GM12878 (cell line): ENCODE measurements around the gene ABHD8. TPM values are rescaled to one million over a fixed set of nuclear protein-coding genes. Genes with fewer than 3 reads are reported as not detected.

ENCODE experiments used
- CREB1 ChIP-seq: IDR thresholded peaks from 2 replicates; pipeline ENCODE4 v1.6.1; 2012; ENCODE audit warnings: low read depth, mild to moderate bottlenecking, inconsistent platforms
- CTCF ChIP-seq, 3 experiments: IDR thresholded peaks in 2 of 3; conservative IDR thresholded peaks in 1 of 3; 2 replicates each; pipeline ENCODE4 v1.5.1; 2011; ENCODE audit warnings: low read depth in 3 of 3, low read length in 3 of 3, mild to moderate bottlenecking in 3 of 3, control low read depth in 2 of 3, moderate library complexity in 2 of 3, inconsistent platforms in 1 of 3, mixed read lengths in 1 of 3; ENCODE audit not compliant: control insufficient read depth in 2 of 3, insufficient read depth in 1 of 3; ENCODE audit errors: extremely low read depth in 1 of 3
- CUX1 ChIP-seq: IDR thresholded peaks from 2 replicates; pipeline ENCODE4 v1.6.1; 2012; ENCODE audit warnings: improper control_type of control experiment, low read depth, low read length; ENCODE audit not compliant: insufficient replicate concordance
- EED ChIP-seq: sonication (generic); IDR thresholded peaks from 2 replicates; pipeline ENCODE4 v1.6.1; 2016; ENCODE audit warnings: antibody characterized with exemption, low read depth
- IRF3 ChIP-seq: fragments of 450-650 bp; IDR thresholded peaks from 2 replicates; pipeline ENCODE4 v1.6.1; 2014; ENCODE audit warnings: mild to moderate bottlenecking
- LARP7 ChIP-seq: fragments of 450-650 bp; IDR thresholded peaks from 2 replicates; pipeline ENCODE4 v1.6.1; 2017; ENCODE audit warnings: mild to moderate bottlenecking
- MAX ChIP-seq: IDR thresholded peaks from 2 replicates; pipeline ENCODE4 v1.6.1; 2012; ENCODE audit warnings: low read depth, low read length, improper control_type of control experiment
- NFXL1 ChIP-seq: fragments of 450-650 bp; IDR thresholded peaks from 2 replicates; pipeline ENCODE4 v1.6.1; 2017; ENCODE audit warnings: antibody characterized with exemption, mild to moderate bottlenecking, borderline replicate concordance
- NFYB ChIP-seq: IDR thresholded peaks from 2 replicates; pipeline ENCODE4 v1.6.1; 2011; ENCODE audit warnings: low read depth, mild to moderate bottlenecking, low read length, improper control_type of control experiment, moderate library complexity; ENCODE audit not compliant: insufficient read depth
- POLR2A ChIP-seq: IDR thresholded peaks from 2 replicates; pipeline ENCODE4 v1.6.1; 2011; ENCODE audit warnings: low read depth, mild to moderate bottlenecking, low read length
- POLR2AphosphoS5 ChIP-seq: IDR thresholded peaks from 2 replicates; pipeline ENCODE4 v1.6.1; 2011; ENCODE audit warnings: mild to moderate bottlenecking, low read length, inconsistent platforms
- RCOR1 ChIP-seq: conservative IDR thresholded peaks from 2 replicates; pipeline ENCODE4 v1.6.1; 2012; ENCODE audit warnings: low read depth, low read length, improper control_type of control experiment
- SMAD5 ChIP-seq: IDR thresholded peaks from 2 replicates; pipeline ENCODE4 v1.6.1; 2016; ENCODE audit warnings: antibody characterized with exemption, low read depth
- SMARCA5 ChIP-seq: fragments of 450-650 bp; IDR thresholded peaks from 2 replicates; pipeline ENCODE4 v1.6.1; 2017; ENCODE audit warnings: mild to moderate bottlenecking
- SUPT20H ChIP-seq: IDR thresholded peaks from 2 replicates; pipeline ENCODE4 v1.6.1; 2011; ENCODE audit warnings: low read depth, mild to moderate bottlenecking, low read length, moderate library complexity, borderline replicate concordance; ENCODE audit not compliant: control insufficient read depth
- TCF12 ChIP-seq: IDR thresholded peaks from 2 replicates; pipeline ENCODE4 v1.6.1; 2011; ENCODE audit warnings: low read depth, mild to moderate bottlenecking, low read length
- ZBTB33 ChIP-seq: fragments of 450-650 bp; IDR thresholded peaks from 2 replicates; pipeline ENCODE4 v1.6.1; 2017; ENCODE audit warnings: mild to moderate bottlenecking
- ZNF622 ChIP-seq: fragments of 450-650 bp; IDR thresholded peaks from 2 replicates; pipeline ENCODE4 v1.6.1; 2017; ENCODE audit warnings: mild to moderate bottlenecking, inconsistent platforms
- polyA plus RNA-seq, 11 experiments: library from polyadenylated mRNA; depleted of rRNA in 4 of 11; unstranded in 6 of 11; stranded (reverse) in 5 of 11; fragments of >200 nt; fragmentation: Nextera tagmentation in 4 of 11; fragmentation: Illumina TruSeq in 1 of 11; extraction: Ambion mirVana in 4 of 11; extraction: Trizol in 1 of 11; gene quantifications; 1 replicate in 1 of 11; 2 replicates in 10 of 11; pipeline versions ENCODE4 v1.2.1 to v1.2.3, GENCODE V29; 2011 to 2016; ENCODE audit warnings: inconsistent platforms in 2 of 11, missing spikeins in 2 of 11, low read depth in 1 of 11
- total RNA-seq, 4 experiments: library from RNA; depleted of rRNA in 3 of 4; stranded (reverse); fragments of >200 nt in 3 of 4; fragmentation: Illumina TruSeq in 1 of 4; extraction: Trizol in 1 of 4; gene quantifications; 2 replicates each; pipeline versions ENCODE4 v1.2.1 to v1.2.3, GENCODE V29; 2013 to 2021

Gene ABHD8
- total and polyA plus RNA-seq, 10 of the 15 experiments (the other 5 are each of a cell fraction or from before 2014, with no cell fraction given): 0.03 to 12.5 (median 6.0) TPM

GRCh38 chr19:17303167-17303939, at the start of gene ABHD8 (continued):
- 0 out of 2 replicates have a peak, but pooled peaks have one; percentile 20 for TF ChIP-seq TCF12
- TF ChIP-seq POLR2AphosphoS5: no peak
- TF ChIP-seq CUX1: no peak
- TF ChIP-seq ZBTB33: no peak
- TF ChIP-seq SMARCA5: peak; percentile 71
- no peak for TF ChIP-seq RCOR1
- no peak for TF ChIP-seq ZNF622
- TF ChIP-seq SUPT20H: no peak
- peak; percentile 81 for TF ChIP-seq CREB1
- peak; percentile 24 to 54 (median 30); a peak in 3 of 6 replicates for TF ChIP-seq CTCF (IDR thresholded peaks at IDR 0.05 in 2 of 3, conservative IDR thresholded peaks at IDR 0.05 in 1 of 3; ENCODE audit: control insufficient read depth in 2 of 3, extremely low read depth in 1 of 3, insufficient read depth in 1 of 3, low read depth in 3 of 3, low read length in 3 of 3)
- TF ChIP-seq IRF3: peak; percentile 84
- TF ChIP-seq NFXL1: no peak
- TF ChIP-seq MAX: peak; percentile 33; the same call in 1 of the 2 replicates
- no peak for TF ChIP-seq LARP7
- peak; percentile 83 for TF ChIP-seq NFYB
- no peak for TF ChIP-seq EED
- peak; percentile 66; the same call in 1 of the 2 replicates for TF ChIP-seq POLR2A
- no peak for TF ChIP-seq SMAD5
